ENCODE results near the gene ZNF689.

DNA sequence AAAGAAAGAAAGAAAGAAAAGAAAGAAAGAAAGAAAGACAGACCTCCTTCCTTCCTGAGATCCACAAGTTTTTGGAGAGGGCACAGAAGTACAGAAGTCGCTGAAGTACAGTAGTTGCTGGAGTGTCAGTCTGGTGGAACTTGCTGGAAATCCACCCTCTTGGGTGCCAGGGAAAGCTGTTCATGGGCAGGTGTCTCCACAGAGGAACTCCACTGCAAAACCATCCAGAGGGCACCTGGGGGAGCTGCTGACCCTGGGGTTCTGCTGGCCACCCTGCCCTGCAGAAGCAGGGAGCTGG is 37.0 kb upstream of the ZNF689 start:
- TF ChIP-seq TCF12 (IDR thresholded peaks at IDR 0.05) (no peak), TCF12 (CRISPR knock-in tag; IDR thresholded peaks at IDR 0.05) (no peak), POLR2A (IDR thresholded peaks at IDR 0.05; ENCODE audit: insufficient read depth in 1 of 2, low read depth in 2 of 2, low read length in 2 of 2) (no peak)
- TF ChIP-seq, protein P1, sequence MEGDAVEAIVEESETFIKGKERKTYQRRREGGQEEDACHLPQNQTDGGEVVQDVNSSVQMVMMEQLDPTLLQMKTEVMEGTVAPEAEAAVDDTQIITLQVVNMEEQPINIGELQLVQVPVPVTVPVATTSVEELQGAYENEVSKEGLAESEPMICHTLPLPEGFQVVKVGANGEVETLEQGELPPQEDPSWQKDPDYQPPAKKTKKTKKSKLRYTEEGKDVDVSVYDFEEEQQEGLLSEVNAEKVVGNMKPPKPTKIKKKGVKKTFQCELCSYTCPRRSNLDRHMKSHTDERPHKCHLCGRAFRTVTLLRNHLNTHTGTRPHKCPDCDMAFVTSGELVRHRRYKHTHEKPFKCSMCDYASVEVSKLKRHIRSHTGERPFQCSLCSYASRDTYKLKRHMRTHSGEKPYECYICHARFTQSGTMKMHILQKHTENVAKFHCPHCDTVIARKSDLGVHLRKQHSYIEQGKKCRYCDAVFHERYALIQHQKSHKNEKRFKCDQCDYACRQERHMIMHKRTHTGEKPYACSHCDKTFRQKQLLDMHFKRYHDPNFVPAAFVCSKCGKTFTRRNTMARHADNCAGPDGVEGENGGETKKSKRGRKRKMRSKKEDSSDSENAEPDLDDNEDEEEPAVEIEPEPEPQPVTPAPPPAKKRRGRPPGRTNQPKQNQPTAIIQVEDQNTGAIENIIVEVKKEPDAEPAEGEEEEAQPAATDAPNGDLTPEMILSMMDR (CRISPR knock-in tag; IDR thresholded peaks at IDR 0.05), result peak; percentile 45

Data from HepG2 (cell line).